Hematopoietic multipotent progenitor cell treated with erythropoietin and hydrocortisone succinate and interleukin-3 and kit ligand, for 17 days (in vitro differentiated cells): Measurements from ENCODE around the gene OR13C3.
"Not testable (repeated sequence)": the region's sequence is repeated elsewhere in the genome, so short reads cannot be mapped to it uniquely, and the experiment has no call there.

ENCODE experiments used
- DNase-seq: peaks from one replicate; pipeline ENCODE4 v3.0.0-alpha.2; 2015; ENCODE audit warnings: low spot score

The OR13C3 gene

GRCh38 chr9:104536756-104537155 is at the start of gene OR13C3:
TSS of gene OR13C3 (minus strand) at chr9:104536856. CDS start at chr9:104536723, 133 bp downstream.
- DNase-seq = no peak

- DNase-seq = no peak
Measured at GRCh38 chr9:104580562-104580961, 43.9 kb upstream of the OR13C3 start.

DNA sequence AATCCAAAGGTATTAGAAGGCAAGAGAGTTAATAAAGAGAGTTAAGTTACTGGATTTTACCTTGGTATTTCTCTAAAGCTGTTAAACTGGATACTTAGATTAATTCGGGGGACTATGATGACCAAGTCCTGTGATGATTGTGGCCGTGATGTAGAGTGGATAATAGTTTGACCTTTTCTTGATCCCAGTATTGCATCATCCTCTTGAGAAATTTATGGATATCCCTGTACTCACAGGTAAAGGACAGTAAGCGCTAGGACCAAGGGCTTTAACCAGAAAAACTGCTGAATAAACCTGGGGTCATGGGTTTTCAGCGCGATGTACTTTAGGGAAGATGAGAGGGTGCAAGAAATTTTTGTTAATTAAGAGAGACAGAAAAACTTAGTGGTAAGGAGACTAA is 40.6 kb upstream of the OR13C3 start:
- no peak for DNase-seq

- DNase-seq = no peak
Measured at GRCh38 chr9:104575456-104575855, 38.8 kb upstream of the OR13C3 start.

DNA sequence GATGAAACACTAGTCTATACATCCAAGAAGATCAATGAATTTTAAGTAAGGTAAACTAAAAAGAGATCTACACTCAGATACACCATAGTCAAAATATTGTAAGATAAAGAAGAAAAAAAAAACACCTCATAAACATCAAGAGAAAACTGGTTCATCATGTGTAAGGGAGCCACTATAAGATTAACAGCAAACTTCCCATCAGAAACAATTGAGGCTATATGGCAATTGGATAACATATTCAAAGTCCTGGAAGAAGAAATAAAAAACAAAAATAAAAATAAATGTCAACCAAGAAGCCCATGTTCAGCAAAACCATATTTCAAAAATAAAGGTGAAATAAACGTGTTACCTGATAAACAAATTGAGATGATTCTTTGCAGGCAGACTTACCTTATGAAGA is 36.0 kb upstream of the OR13C3 start:
- no peak for DNase-seq

DNA sequence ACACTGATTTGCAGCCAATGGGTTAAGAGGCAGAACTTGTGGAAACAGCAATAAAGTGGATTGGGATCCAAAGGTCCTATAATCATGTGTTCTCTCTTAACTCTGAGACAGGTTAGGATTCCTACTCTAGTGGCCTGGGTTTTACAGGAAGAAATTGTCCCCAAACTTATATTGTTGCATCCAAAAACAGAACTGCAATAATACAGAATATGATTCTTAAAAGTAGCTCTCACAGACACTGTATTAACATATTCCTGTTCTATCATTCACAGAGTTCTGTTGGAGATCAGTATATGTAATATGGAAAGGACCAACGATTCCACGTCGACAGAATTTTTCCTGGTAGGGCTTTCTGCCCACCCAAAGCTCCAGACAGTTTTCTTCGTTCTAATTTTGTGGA is 32.2 kb upstream of the OR13C3 start, which contains the start of gene OR13C8:
Gene OR13C8, plus strand, starts transcription at position 301 of the 400 bp plus-strand sequence. Its CDS starts 0 bp downstream, at position 301.
- no peak for DNase-seq

GRCh38 chr9:104564358-104564757 is 27.7 kb upstream of the OR13C3 start:
- no peak for DNase-seq

DNA sequence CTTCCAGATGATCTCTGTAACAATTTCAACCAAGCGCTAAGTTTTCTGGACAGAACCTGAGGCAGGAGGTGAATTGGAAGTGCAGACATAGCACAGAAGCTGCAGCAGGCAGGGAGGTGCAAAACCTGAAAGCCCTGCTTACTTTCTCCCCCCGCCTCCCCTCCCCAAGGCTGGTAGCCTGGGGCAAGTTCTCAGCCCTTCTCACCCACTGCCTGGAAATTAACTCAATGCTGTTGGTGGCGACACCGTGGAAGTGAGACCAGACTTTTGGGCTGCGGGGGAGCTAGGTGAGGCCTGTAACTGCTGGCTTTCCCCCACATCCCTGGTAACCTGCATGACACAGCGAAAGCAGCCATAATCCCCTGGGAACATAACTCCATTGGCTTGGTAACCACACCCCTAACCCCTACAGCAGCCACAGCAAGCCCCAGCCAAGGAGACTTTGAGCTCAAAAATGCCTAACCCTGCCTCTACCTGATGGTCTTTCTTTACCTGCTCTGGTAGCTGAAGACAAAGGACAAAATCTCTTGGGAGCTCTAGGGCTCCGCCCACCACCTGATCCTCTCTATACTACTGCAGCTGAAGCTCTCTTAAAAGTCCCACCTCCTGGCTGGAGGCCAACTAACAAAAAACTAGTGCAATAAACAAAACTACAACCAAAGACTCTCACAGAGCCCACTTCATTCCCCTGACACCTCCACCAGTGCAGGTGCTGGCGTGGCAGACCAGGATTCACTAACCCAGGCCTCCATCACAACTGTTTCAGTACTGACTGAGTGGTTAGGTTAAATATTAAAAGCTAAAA is 20.4 kb upstream of the OR13C3 start:
- DNase-seq = no peak

DNA sequence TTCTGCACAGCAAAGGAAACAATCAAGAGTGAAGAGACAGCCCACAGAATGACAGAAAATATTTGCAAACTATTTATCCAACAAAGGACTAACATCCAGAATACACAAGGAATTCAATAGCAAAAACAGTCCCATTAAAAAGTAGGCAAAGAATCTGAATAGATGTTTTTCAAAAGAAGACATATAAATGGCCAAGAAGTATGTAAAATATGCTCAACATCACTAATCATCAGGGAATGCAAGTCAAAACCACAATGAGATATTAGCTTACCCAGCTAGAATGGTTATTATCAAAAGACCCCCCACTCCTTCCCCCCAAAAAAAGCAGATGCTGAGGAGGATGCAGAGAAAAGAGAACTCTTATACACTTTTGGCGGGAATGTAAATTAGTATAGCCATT is 18.9 kb upstream of the OR13C3 start:
- no peak for DNase-seq

GRCh38 chr9:104553261-104553660 is 16.6 kb upstream of the OR13C3 start:
- DNase-seq = no peak

DNA sequence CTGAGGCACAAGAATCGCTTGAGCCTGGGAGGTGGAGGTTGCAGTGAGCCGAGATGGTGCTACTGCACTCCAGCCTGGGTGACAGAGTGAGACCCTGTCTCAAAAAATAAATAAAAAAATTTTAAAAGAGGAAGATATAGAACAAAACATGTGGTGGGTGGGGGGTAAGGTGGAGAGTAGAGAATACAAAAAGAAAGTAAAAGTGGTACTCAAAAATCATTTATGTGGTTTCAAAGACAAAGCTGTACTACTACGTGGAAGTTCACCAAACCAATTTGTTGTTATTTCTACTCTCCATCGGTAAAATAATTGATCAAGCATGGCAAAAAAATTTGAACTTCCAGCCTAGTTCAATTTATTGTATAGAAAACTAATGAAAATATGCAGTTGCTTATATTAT is 8.0 kb upstream of the OR13C3 start:
- DNase-seq = no peak

DNA sequence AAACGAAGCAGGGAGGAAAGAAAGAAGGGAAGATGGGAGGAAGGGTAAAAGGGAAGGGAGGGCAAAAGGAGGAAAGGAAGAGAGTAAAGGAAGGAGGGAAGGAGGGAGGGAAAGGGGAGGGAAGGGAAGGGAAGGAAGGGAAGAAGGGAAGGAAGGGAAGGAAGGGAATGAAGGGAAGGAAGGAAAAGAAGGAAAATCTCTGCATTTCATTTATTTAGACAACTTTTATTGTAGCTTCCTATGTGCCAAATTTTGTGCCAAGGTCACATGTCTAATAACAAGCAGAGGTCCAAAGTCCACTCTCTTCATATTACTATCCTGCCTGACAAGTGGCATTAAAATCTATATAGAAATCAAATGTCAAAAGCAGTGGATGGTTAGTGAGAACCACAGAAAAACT is 2.6 kb upstream of the OR13C3 start:
- DNase-seq = no peak

- no peak for DNase-seq
Measured at GRCh38 chr9:104527109-104527508, 9.5 kb downstream of the OR13C3 start, which contains the start of gene OR13C4. TSS of gene OR13C4 (minus strand) at chr9:104527209. CDS start at chr9:104527209, 0 bp downstream.

DNA sequence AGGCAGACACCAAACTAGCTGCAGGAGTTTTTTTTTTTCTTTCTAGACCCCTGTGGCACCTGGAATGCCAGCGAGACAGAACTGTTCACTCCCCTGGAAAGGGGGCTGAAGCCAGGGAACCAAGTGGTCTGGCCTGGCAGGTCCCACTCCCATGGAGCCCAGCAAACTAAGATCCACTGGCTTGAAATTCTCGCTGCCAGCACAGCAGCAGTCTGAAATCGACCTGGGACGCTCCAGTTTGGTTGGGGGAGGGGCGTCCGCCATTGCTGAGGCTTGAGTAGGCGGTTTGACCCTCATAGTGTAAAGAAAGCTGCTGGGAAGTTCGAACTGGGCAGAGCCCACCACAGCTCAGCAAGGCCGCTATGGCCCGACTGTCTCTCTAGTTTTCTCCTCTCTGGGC is 16.4 kb downstream of the OR13C3 start:
- DNase-seq = not testable (repeated sequence)

GRCh38 chr9:104514901-104515300 is 21.8 kb downstream of the OR13C3 start:
- DNase-seq = no peak

- no peak for DNase-seq
Measured at GRCh38 chr9:104506565-104506964, 30.1 kb downstream of the OR13C3 start.

- DNase-seq = no peak
Measured at GRCh38 chr9:104503963-104504362, 32.7 kb downstream of the OR13C3 start, which contains the start of gene OR13F1. TSS of gene OR13F1 (plus strand) at chr9:104504263. CDS start at chr9:104504263, 0 bp downstream.

DNA sequence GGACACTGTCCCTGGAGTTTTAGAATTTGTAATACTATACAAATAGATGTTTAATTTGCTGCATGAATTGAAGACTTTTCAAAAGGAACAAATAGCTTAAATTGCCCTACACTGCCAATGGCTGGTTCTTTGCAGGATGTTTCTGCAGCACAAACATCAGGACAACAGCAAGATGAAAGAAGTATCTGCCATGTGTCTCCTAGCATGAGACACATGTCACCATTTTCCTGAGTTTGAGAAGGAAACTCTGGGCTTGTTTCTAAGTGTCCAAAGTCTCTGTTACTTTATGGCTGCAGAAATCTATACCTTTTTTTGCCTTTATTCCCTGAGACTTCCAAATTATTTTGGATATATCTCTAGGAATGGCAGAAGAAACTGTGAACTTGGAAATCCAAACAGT is 33.2 kb downstream of the OR13C3 start:
- DNase-seq = no peak

DNA sequence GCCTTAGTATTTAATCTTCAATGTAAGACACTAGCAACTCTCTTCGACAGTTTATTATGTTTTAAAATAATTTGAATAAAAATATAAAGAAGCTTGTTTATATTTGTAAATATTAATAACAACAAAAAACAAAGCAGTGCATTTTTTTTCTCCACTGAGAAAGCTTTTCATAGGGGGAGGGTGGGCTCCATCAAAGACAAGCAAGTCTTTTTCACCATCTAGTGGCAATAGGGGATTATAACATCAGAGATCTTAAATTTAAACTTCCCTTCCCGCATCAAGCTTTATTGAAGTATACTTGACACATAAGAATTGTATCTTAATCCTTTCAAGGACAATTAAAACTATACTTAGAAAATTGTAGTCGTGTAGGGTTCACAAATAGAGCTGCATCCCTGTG is 41.8 kb downstream of the OR13C3 start:
- no peak for DNase-seq
